SK-N-SH (cell line): Measurements from ENCODE around the gene GBX2. TPM values are rescaled to one million over a fixed set of nuclear protein-coding genes. Genes with fewer than 3 reads are reported as not detected.

Experiments used
- CTCF ChIA-PET: fragments of 300-600, 350-600 bp; formaldehyde crosslinking; extraction: SDS; loops from one replicate; lab custom pipeline; 2021; lab: Yijun Ruan, JAX
- POLR2A ChIA-PET: fragments of 350-600 bp; sonication (Branson Sonifier 250); formaldehyde crosslinking; extraction: SDS; loops from one replicate; lab custom pipeline; 2020; ENCODE audit warnings: antibody characterized with exemption, inconsistent platforms; lab: Yijun Ruan, JAX
- DNase-seq: peaks from one replicate; pipeline ENCODE4 v3.0.0; 2012
- H2AFZ ChIP-seq: fragments of 200-600 bp; sonication (generic); 2 replicates; pipeline ENCODE4 v1.8.1; 2016; ENCODE audit warnings: antibody characterized with exemption, mild to moderate bottlenecking, low read depth
- H3F3A ChIP-seq: fragments of 200-600 bp; sonication (generic); replicated peaks from 2 replicates; pipeline ENCODE3; 2016; ENCODE audit warnings: antibody characterized with exemption, mild to moderate bottlenecking; ENCODE audit not compliant: insufficient read depth
- H3K27ac ChIP-seq, 2 experiments: fragments of 200-500 bp in 1 of 2; fragments of 200-600 bp in 1 of 2; sonication (Bioruptor generic) in 1 of 2; sonication (generic), shearing (Covaris generic) in 1 of 2; 2 replicates each; pipeline versions ENCODE4 v1.5.1 to v1.6.1; 2014 to 2016; ENCODE audit warnings: low read depth in 2 of 2, inconsistent platforms in 1 of 2, low read length in 1 of 2, mild to moderate bottlenecking in 1 of 2, mixed read lengths in 1 of 2
- H3K27me3 ChIP-seq: fragments of 200-600 bp; sonication (generic), shearing (Covaris generic); 2 replicates; pipeline ENCODE4 v1.6.1; 2016; ENCODE audit warnings: mixed run types; ENCODE audit not compliant: insufficient read depth
- H3K36me3 ChIP-seq, 2 experiments: fragments of 200-500 bp in 1 of 2; fragments of 200-600 bp in 1 of 2; sonication (Bioruptor generic) in 1 of 2; sonication (generic) in 1 of 2; replicated peaks in 1 of 2; 2 replicates each; pipeline versions ENCODE3 to v1.5.1; 2014 to 2016; ENCODE audit warnings: low read length in 1 of 2, mild to moderate bottlenecking in 1 of 2; ENCODE audit not compliant: insufficient read depth in 2 of 2, control insufficient read depth in 1 of 2
- H3K4me1 ChIP-seq, 2 experiments: fragments of 200-500 bp in 1 of 2; fragments of 200-600 bp in 1 of 2; sonication (Bioruptor generic) in 1 of 2; sonication (generic), shearing (Covaris generic) in 1 of 2; 2 replicates each; pipeline versions ENCODE4 v1.5.1 to v1.6.1; 2014 to 2016; ENCODE audit warnings: low read depth in 1 of 2, low read length in 1 of 2, mixed run types in 1 of 2; ENCODE audit not compliant: insufficient read depth in 2 of 2, control insufficient read depth in 1 of 2
- H3K4me2 ChIP-seq: fragments of 200-600 bp; sonication (generic), shearing (Covaris generic); 2 replicates; pipeline ENCODE4 v1.6.1; 2017; ENCODE audit warnings: mixed run types
- H3K4me3 ChIP-seq, 2 experiments: fragments of 200-500 bp in 1 of 2; fragments of 200-600 bp in 1 of 2; sonication (Bioruptor generic) in 1 of 2; sonication (generic), shearing (Covaris generic) in 1 of 2; 2 replicates each; pipeline versions ENCODE4 v1.5.1 to v1.8.1; 2014 to 2016; ENCODE audit warnings: low read depth in 2 of 2, inconsistent platforms in 1 of 2, low read length in 1 of 2, mild to moderate bottlenecking in 1 of 2, mixed read lengths in 1 of 2, moderate library complexity in 1 of 2
- H3K79me2 ChIP-seq: fragments of 200-600 bp; sonication (generic); 2 replicates; pipeline ENCODE4 v1.8.1; 2017; ENCODE audit warnings: mild to moderate bottlenecking; ENCODE audit not compliant: insufficient read depth
- H3K9ac ChIP-seq: fragments of 200-600 bp; sonication (generic); 2 replicates; pipeline ENCODE4 v1.6.1; 2017; ENCODE audit warnings: mixed run types
- H3K9me2 ChIP-seq: fragments of 200-600 bp; sonication (generic); 2 replicates; pipeline ENCODE4 v1.6.1; 2017; ENCODE audit warnings: mixed run types
- H3K9me3 ChIP-seq: fragments of 200-600 bp; sonication (generic); 2 replicates; pipeline ENCODE4 v1.6.1; 2017; ENCODE audit warnings: mixed run types, mild to moderate bottlenecking, moderate library complexity
- H4K20me1 ChIP-seq: fragments of 200-600 bp; sonication (generic); 2 replicates; pipeline ENCODE4 v1.6.1; 2017; ENCODE audit warnings: mild to moderate bottlenecking, mixed run types; ENCODE audit not compliant: insufficient read depth
- EP300 ChIP-seq, 2 experiments: IDR thresholded peaks; 2 replicates each; pipeline versions ENCODE4 v1.4.0 to v1.6.1; 2012; ENCODE audit warnings: borderline replicate concordance in 1 of 2, low read depth in 1 of 2, low read length in 1 of 2
- EZH2phosphoT487 ChIP-seq: fragments of 200-600 bp; sonication (generic); IDR thresholded peaks from 2 replicates; pipeline ENCODE4 v1.6.1; 2017; ENCODE audit warnings: low read depth, mixed run types, mild to moderate bottlenecking, antibody characterized with exemption, moderate library complexity, borderline replicate concordance
- MEF2A ChIP-seq: IDR thresholded peaks from 2 replicates; pipeline ENCODE4 v1.4.0; 2012; ENCODE audit warnings: low read depth, borderline replicate concordance
- MXI1 ChIP-seq: IDR thresholded peaks from 2 replicates; pipeline ENCODE4 v1.6.1; 2012; ENCODE audit warnings: mild to moderate bottlenecking, low read depth, low read length, improper control_type of control experiment
- POLR2AphosphoS5 ChIP-seq: IDR thresholded peaks from 2 replicates; pipeline ENCODE4 v1.6.1; 2012; ENCODE audit warnings: low read depth, low read length
- RCOR1 ChIP-seq: fragments of 150-350 bp; IDR thresholded peaks from 2 replicates; pipeline ENCODE4 v1.6.1; 2017; ENCODE audit warnings: antibody characterized with exemption, low read length
- RXRA ChIP-seq: IDR thresholded peaks from 2 replicates; pipeline ENCODE4 v1.4.0; 2012; ENCODE audit warnings: low read depth, mild to moderate bottlenecking, borderline replicate concordance
- SIN3A ChIP-seq: IDR thresholded peaks from 2 replicates; pipeline ENCODE4 v1.6.1; 2012; ENCODE audit warnings: low read depth, mild to moderate bottlenecking, low read length, moderate library complexity, borderline replicate concordance
- TAF1 ChIP-seq: IDR thresholded peaks from 2 replicates; pipeline ENCODE4 v1.6.1; 2012; ENCODE audit warnings: low read depth, mild to moderate bottlenecking, low read length, moderate library complexity, borderline replicate concordance
- WGBS: methylation state at CpG from one replicate; pipeline ENCODE4 v1.1.6; 2017; ENCODE audit warnings: low lambda C conversion rate; 5-methylcytosine and 5-hydroxymethylcytosine counted together
- polyA plus RNA-seq, 3 experiments: library from polyadenylated mRNA; depleted of rRNA; stranded (reverse); fragments of >200 nt; gene quantifications; 2 replicates each; pipeline ENCODE4 v1.2.3, GENCODE V29; 2012
- TF ChIP-seq, protein P1 (sequence below): fragments of 150-350 bp; IDR thresholded peaks from 2 replicates; pipeline ENCODE4 v1.6.1; 2016; ENCODE audit warnings: mild to moderate bottlenecking, low read depth, low read length
- TF ChIP-seq, protein P2 (sequence below): IDR thresholded peaks from 2 replicates; pipeline ENCODE4 v1.4.0; 2012; ENCODE audit warnings: low read depth, borderline replicate concordance
- TF ChIP-seq, protein P3 (sequence below): IDR thresholded peaks from 2 replicates; pipeline ENCODE4 v1.4.0; 2012; ENCODE audit warnings: low read depth, borderline replicate concordance

The GBX2 gene
- polyA plus RNA-seq, 1 of the 3 experiments (the other 2 are of a cell fraction), result 0.16 TPM

DNA sequence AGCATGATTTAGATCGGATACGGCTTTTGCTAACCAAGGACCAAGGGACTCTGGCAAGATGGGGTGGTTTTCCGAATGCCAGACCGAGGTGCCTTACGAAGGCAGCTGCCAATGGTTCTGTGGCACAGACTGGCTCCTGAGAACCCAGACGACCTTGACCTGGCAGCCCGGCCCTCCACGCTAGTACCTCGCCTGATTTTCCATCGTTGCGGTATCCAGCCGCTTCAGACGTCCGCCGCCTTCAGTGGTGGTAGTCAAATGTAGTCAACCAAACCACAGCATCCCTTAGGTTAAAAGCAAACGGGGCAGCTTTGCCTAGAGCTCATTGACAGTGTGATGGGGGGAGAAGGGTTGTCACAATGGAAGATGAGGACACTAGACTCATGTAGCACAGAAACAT lies 42.6 kb downstream of the GBX2 start:
- no peaks in the 10 kb centered on the region for H3K9me3 ChIP-seq
- no peaks in the 10 kb centered on the region for H3K9me2 ChIP-seq
- no peaks in the 10 kb centered on the region for H3K79me2 ChIP-seq
- H3K9ac ChIP-seq, result no peak overlapping the region
- no peak overlapping the region for H3K27ac ChIP-seq
- H2AFZ ChIP-seq, result no peak overlapping the region
- ChIA-PET POLR2A (no interaction called here), CTCF (interaction anchor here (1.7 kb wide), 1 partner anchor 346 kb away, joined by 5 read pairs; no protein-coding TSS in a partner anchor)
- H3K4me2 ChIP-seq, result no peak overlapping the region
- H3K27me3 ChIP-seq, result no peaks in the 10 kb centered on the region
- peaks cover 0 to 10% of the 10 kb centered on the region in 2 experiments for H3K36me3 ChIP-seq
- no peaks in the 10 kb centered on the region for H4K20me1 ChIP-seq
- H3F3A ChIP-seq, result no peaks in the 10 kb centered on the region
- TF ChIP-seq RXRA (no peak), MXI1 (no peak), MEF2A (no peak), POLR2AphosphoS5 (no peak), EZH2phosphoT487 (no peak), TAF1 (no peak), SIN3A (no peak), EP300 (IDR thresholded peaks at IDR 0.05; ENCODE audit: borderline replicate concordance in 1 of 2, low read depth in 1 of 2, low read length in 1 of 2) (no peak), RCOR1 (no peak)
- TF ChIP-seq, protein P1, sequence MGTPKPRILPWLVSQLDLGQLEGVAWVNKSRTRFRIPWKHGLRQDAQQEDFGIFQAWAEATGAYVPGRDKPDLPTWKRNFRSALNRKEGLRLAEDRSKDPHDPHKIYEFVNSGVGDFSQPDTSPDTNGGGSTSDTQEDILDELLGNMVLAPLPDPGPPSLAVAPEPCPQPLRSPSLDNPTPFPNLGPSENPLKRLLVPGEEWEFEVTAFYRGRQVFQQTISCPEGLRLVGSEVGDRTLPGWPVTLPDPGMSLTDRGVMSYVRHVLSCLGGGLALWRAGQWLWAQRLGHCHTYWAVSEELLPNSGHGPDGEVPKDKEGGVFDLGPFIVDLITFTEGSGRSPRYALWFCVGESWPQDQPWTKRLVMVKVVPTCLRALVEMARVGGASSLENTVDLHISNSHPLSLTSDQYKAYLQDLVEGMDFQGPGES, result no peak
- TF ChIP-seq, protein P2, sequence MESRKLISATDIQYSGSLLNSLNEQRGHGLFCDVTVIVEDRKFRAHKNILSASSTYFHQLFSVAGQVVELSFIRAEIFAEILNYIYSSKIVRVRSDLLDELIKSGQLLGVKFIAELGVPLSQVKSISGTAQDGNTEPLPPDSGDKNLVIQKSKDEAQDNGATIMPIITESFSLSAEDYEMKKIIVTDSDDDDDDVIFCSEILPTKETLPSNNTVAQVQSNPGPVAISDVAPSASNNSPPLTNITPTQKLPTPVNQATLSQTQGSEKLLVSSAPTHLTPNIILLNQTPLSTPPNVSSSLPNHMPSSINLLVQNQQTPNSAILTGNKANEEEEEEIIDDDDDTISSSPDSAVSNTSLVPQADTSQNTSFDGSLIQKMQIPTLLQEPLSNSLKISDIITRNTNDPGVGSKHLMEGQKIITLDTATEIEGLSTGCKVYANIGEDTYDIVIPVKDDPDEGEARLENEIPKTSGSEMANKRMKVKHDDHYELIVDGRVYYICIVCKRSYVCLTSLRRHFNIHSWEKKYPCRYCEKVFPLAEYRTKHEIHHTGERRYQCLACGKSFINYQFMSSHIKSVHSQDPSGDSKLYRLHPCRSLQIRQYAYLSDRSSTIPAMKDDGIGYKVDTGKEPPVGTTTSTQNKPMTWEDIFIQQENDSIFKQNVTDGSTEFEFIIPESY, result no peak
- TF ChIP-seq, protein P3, sequence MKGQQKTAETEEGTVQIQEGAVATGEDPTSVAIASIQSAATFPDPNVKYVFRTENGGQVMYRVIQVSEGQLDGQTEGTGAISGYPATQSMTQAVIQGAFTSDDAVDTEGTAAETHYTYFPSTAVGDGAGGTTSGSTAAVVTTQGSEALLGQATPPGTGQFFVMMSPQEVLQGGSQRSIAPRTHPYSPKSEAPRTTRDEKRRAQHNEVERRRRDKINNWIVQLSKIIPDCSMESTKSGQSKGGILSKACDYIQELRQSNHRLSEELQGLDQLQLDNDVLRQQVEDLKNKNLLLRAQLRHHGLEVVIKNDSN, result no peak
- DNase-seq, result no peak
- no peaks in the 10 kb centered on the region; a peak in 1 of 4 replicates for H3K4me1 ChIP-seq
- 95% methylated on average over 15 of the region's 16 CpGs for whole genome bisulfite sequencing
- H3K4me3 ChIP-seq, result no peak overlapping the region

DNA sequence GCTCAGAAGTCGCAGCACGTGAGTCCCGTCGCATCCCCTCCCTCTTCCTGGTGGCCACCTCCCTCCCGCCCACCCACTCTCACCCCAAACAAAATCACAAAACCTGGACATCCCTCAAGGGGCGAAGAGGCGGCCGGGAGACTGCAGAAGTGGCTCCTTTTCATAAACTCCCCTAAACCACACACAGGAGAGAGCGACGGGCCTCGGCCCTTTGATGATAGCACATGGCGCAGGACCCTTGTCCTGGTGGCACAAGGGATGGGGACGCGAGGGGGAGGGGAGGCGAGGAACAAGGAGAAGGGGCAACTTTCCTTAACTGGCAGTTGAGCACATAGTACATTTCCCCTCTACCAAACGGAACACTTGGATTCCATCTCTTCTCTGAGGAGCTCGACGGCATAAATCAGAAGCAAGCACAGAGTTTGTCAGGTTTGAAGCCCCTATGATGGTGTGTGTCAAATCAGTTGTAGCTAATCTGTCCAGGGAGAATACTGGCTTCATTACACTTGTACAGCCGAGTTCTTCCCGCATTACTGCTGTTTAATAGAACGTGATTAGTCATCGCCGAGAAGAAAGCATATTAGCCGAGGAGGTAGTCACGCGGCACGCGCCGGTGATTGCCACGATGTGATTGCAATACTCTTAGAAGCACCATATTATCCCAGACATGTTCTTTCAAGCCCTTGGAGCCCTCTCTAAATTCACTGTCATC lies 43.8 kb downstream of the GBX2 start:
- H3K9me3 ChIP-seq, result no peaks in the 10 kb centered on the region

More for the DNA sequence above, 43.8 kb downstream of the GBX2 start:
- ChIA-PET CTCF (interaction anchor here (0.6 to 1.0 kb wide), 2 partner anchors 14 to 19 kb away, joined by 3 to 4 read pairs; no protein-coding TSS in a partner anchor), POLR2A (no interaction called here)
- Histone ChIP-seq H3F3A (no peaks in the 10 kb centered on the region), H2AFZ (no peak overlapping the region), H4K20me1 (no peaks in the 10 kb centered on the region), H3K79me2 (no peaks in the 10 kb centered on the region), H3K9ac (no peak overlapping the region), H3K9me2 (no peaks in the 10 kb centered on the region), H3K4me3 (no peak overlapping the region), H3K27ac (no peak overlapping the region), H3K27me3 (no peaks in the 10 kb centered on the region), H3K4me1 (no peaks in the 10 kb centered on the region; a peak in 1 of 4 replicates), H3K4me2 (no peak overlapping the region), H3K36me3 (peaks cover 0 to 10% of the 10 kb centered on the region in 2 experiments)
- 94% methylated on average over 30 of the region's 30 CpGs for WGBS
- no peak for TF ChIP-seq SIN3A
- no peak for DNase-seq
